HepG2 (cell line): ENCODE data around the gene TRIP4.

Experiments used
- HDAC2 ChIP-seq: sonication (generic); formaldehyde crosslinking; IDR thresholded peaks from 2 replicates; pipeline ENCODE4 v1.4.0; 2020; ENCODE audit warnings: missing genetic modification reagents
- POLR2A ChIP-seq, 2 experiments: IDR thresholded peaks; 2 replicates each; pipeline ENCODE4 v1.6.1; 2011; ENCODE audit warnings: low read depth in 2 of 2, low read length in 2 of 2, mild to moderate bottlenecking in 1 of 2, moderate library complexity in 1 of 2; ENCODE audit not compliant: insufficient read depth in 1 of 2
- RFX1 ChIP-seq: fragments of 450-650 bp; IDR thresholded peaks from 2 replicates; pipeline ENCODE4 v1.6.1; 2017
- ZBTB44 ChIP-seq: sonication (generic); formaldehyde crosslinking; IDR thresholded peaks from 2 replicates; pipeline ENCODE4 v1.4.0; 2020; ENCODE audit warnings: missing genetic modification reagents

GRCh38 chr15:64351265-64351664 is 36.4 kb upstream of the TRIP4 start:
- TF ChIP-seq POLR2A (IDR thresholded peaks at IDR 0.05; ENCODE audit: insufficient read depth in 1 of 2, low read depth in 2 of 2, low read length in 2 of 2) (no peak), HDAC2 (CRISPR knock-in tag) (no peak), ZBTB44 (CRISPR knock-in tag) (no peak), RFX1 (no peak)
